GM19239 (cell line): ENCODE measurements around the gene CPT2.
"Not testable (repeated sequence)": the region's sequence is repeated elsewhere in the genome, so short reads cannot be mapped to it uniquely, and the experiment has no call there.

Experiments
- DNase-seq: peaks from one replicate; pipeline ENCODE4 v3.0.0; 2011; ENCODE audit warnings: low spot score; ENCODE audit not compliant: insufficient read length
- FAIRE-seq: peaks from 2 replicates; lab custom pipeline; 2011; peaks lifted over from hg19 to GRCh38; lab: Jason Lieb, UNC

Gene CPT2

DNA sequence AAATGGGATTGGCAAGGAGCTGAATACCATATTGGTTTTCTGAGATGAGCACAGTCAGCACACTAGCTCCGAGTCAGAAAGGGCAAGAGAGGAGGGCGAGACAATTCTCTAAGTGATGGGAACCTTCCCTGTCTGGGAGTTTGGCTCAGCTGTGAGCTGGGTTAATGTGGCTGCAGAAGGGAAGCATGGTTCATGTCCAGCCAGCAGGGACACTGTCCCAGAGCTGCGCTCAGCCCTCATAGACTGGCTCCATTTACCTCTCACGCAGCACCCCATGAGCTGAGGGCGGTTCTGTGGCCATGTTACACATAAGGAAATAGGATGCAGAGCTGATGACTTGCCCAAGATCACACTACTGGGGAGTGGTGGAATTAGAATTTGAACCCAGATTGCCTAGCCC lies 15.7 kb upstream of the CPT2 start:
- no peak for FAIRE-seq
- DNase-seq, result no peak

DNA sequence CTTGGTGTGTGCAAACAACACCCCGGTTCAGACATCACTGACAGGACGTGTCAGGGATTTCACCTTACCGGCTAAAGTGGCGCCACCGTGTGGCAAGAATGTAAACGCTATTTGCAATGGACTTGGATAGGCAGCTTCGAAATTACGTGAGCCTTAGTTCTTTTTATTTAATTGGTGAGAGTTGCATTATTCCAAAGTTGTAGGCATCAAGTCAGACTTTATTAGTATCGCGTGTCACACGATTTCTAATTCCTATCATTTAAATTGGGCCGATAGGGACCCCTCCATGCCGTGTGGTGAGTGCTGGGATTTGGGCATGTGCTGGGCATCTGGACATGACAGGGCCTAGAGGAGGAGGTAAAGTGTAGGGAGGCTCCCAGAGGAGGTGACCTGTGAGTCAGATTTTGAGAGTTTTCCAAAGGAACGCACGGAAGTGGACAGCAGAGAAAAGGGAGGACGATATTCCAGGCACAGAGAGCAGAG lies 14.5 kb upstream of the CPT2 start:
- DNase-seq (peak; percentile 59), FAIRE-seq (peak; percentile 94)

DNA sequence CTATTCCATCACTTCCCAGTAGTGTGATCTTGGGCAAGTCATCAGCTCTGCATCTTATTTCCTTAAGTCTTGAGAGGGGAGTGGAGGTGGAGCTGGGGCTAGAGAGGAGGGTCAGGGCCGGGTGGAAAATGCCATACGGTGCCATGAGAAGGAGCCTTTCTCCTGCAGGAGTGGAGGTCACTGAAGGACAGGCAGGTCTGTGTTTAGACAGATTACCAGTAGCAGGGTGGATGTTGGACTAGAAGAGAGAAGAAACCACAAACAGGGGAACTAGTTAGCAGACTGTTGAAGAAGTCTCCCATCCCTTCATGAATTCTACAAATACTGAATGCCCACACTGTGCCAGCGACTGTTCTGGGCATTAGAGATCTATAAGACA lies 13.9 kb upstream of the CPT2 start:
- DNase-seq (no peak), FAIRE-seq (no peak)

DNA sequence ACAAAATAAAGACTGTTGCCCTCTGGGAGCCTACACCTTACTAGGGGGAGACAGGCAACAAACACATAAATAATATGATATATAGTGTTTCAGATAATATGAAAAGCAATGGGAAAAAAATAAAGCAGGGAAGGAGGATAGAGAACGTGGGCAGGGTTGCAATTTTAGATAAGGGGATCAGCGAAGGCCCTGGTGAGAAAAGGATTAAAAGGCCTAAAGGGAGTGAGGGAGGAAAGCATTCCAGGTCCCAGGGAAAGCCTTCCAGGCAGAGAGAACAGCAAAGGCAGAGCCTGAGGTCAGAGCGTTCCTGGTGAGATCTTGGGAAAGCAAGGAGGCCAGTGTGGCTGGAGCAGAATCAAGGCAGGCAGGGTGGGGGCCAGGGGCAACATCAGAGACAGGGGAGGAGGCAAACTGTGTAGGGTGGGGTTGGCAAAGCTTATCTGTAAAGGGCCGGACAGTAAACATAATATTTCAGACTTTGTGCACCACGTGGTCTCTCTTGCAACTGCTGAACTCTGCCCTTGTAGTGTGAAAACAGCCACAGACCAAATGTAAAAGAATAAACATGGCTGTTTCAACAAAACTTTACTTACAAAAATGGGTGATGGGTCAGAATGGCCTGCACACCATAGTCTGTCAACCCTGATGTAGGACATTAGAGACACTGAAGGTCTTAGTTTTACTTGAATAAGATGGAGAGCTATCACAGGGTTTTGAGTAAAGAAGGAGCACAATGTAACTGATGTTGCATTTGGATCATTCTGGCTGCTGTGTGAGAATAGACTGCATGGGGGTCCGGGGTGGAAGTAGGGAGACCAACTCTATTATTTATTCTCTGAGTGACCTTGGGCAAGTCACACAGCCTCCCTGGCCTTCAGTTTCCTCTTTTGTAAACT lies 13.3 kb upstream of the CPT2 start:
- no peak for FAIRE-seq

DNA sequence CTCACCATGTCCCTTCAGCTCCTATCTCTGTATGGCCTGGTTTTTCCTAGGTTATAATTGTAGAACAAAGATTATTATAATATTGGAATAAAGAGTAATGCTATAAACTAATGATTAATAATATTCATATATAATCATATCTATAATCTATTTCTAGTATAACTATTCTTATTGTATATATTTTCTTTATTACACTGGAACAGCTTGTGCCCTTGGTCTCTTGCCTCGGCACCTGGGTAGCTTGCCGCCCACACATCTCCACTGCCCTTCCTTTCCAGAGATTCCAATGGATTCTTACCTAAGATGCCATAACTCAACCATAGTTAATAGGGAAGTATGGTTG lies 10.7 kb upstream of the CPT2 start:
- not testable (repeated sequence) for DNase-seq, FAIRE-seq

More for the DNA sequence above, 13.3 kb upstream of the CPT2 start:
- no peak for DNase-seq

DNA sequence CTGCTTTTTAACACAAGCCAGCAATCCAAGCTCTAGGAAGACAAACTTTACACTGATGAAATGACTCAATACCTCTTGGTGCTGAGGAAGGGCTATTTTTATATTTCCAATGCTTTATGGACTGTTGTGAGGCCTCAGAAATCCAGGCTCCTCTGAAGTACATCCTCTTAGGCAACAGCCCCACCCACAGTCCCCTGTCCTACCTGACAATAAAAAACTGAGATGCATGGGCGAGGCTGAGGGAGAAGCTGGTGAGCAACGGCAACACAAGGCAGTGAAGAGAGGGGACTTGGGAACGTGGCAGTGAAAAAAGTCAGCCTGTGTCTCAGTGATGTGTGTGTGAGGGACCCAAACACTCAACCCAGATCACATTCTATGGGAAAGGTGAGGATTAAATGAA lies 10.1 kb upstream of the CPT2 start:
- no peak for FAIRE-seq

DNA sequence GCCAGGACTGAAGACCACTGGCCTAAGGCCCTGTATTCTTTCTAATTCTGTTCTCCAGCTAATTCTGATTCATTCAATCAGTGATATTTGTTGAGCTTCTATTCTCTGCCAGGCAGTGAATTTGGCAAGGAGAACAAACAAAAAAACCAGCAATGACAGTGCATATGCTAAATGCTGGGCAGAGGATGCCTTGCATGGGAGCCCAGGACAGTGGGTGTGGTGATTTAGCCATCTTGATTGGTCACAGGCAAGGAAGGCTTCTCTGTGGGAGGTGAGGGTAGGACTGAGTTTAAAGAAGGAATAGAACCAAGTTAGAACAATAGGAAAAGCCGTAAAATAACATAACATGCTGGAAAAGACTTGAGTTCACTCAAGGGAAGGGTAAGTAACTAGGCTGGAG lies 9.2 kb upstream of the CPT2 start:
- FAIRE-seq, result no peak
- DNase-seq, result no peak

More for the DNA sequence above, 10.1 kb upstream of the CPT2 start:
- no peak for DNase-seq

DNA sequence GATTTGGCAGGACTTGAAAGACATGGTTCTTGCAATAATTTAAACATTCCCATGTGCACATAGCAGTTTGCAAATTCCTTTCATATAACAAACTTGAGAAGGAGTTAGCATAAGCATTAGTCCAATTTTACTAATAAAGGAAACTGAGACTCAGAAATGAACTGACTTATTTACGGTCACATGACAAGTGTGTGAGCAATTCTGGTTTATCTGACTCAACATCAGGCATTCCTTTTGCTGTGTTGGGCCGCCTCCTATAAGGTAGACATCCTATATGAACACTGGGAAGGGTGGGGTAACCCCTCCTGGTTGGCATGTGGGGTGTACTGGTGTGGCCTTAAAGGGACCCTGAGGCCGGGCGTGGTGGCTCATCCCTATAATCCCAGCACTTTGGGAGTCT lies 8.5 kb upstream of the CPT2 start:
- DNase-seq (no peak), FAIRE-seq (no peak)

DNA sequence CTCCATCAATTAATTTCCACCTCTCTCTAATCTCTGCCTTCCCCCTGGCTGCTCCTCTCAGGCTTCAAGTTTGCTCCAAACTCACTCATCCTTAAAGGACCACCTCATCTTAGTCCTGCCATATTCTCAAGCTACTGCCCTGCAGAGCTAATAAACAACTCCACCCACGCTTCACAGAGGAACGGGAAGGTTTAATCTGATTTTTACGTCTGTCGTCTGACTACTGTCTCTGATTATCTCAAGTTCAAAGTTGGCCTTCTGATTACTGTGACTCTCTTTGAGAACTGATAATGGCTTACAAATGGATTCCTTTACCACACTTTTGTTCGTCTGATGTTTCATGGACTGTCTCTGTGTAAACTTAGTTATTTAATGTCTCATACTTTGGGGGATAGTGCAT lies 7.6 kb upstream of the CPT2 start:
- DNase-seq (no peak), FAIRE-seq (no peak)

DNA sequence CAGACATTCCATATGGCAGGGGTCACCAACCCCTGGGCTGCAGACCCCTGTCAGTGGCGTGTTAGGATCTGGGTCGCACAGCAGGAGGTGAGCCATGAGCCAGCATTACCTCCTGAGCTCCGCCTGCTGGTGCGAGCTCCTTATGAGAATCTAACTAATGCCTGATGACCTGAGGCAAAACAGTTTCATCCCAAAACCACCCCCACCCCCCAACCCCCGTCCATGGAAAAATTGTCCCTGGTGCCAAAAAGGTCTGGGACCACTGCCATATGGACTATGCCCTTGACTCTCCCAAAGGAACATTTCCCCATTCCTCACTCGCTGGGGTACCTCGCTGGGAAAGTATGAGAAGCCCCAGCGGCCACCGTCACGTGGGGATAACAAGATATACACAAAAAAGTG lies 6.4 kb upstream of the CPT2 start:
- FAIRE-seq (no peak), DNase-seq (no peak)

DNA sequence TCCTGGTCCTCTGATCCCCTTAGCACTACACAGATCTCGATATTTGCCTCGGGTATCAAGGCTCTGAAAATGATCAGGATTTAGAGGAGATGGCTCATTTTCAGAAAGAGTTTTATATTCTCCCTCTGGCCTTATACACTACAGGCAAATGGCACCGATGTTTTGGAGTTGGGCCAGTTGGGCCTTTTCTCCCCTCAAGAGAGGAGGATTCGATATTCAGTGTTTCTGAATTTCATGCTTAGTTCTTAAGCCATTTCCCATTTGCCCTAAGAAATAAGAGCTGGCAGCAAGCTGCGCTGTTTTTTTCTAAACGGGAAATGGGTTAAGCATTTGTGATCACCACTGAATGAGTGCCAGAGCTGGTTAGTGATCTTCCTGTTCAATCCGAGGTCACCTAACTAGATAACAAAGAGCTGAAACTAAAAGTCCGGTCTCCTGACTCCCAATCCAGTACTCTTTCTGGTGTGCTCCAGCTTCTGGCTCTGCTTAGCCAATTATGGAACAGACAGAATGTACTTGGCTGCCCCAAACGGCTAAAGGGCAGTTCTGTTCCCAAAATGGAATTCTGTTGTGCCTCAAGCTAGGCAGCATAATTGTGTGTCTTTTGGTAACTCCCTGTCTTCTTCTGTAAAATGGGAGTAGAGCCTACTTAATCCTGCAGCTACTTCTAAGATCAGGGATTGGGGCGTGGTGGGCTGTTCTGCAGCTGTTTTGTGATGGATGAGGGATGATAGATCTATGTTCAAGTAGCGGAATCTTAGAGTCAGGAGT lies 1.2 kb upstream of the CPT2 start:
- FAIRE-seq (no peak), DNase-seq (no peak)

DNA sequence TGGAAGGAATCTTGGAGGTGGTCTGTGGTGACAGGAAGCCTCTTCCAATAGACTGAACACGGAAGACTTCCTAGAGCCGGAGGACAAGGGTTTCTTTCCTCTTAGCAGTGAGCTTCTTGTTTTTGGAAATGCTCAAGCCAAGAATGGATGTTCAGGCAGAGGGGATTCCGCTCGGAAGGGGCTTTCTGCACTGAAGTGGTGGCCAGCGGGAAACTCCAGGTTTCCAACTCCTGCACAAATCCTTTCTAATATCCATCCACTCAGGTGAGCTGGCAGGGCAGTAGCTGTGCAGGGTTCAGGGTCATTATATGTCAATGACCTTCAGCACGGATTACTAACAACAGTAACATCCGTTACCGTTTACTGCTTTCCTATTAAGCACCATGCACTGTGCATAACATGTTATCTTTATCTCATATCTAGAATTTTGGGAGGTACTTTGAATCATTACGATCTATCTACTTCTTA lies 573 bp upstream of the CPT2 start:
- DNase-seq (no peak), FAIRE-seq (peak; percentile 11)

DNA sequence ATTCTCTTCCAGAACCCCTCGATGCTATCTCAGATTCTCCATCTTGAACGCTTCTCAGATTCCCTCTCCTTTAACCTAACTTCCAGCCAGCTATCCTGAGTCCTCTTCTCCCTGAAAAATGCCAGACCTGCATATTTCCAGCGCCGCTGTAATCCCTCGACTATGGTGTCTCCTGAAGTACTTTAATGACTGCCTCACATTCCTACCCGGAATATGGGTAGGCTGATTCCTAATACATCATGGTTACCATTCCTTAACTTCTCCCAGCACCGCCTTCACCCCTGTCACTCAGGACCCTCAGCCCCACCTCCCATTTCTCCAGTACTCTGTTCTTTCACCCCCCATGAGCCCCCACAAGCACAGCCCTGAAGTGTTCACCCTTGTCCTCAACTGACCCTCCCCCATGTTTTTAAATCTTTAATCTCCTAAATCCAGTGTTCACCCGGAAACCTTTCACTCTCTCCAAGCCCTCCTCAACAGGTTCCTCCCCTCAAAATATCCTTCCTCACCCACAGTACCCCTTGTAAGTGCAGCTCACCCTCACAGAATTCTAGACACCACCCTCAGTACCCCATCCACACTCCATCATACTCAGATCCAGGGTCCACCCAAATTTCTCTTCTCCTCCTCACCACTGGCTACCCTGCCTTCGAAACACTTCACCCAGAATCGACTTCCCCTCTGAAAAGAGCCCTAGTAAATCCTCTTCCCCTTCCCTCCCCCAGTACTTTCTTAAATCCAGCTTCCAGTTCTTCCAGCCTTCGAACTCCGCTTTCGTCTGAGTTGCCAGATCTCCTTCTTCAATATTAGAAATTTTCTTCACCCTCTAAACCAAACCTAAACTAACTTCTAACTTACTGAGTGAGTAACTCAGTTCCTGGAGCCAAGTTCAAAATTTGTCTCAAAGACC lies 922 bp downstream of the CPT2 start:
- FAIRE-seq (no peak), DNase-seq (no peak)

DNA sequence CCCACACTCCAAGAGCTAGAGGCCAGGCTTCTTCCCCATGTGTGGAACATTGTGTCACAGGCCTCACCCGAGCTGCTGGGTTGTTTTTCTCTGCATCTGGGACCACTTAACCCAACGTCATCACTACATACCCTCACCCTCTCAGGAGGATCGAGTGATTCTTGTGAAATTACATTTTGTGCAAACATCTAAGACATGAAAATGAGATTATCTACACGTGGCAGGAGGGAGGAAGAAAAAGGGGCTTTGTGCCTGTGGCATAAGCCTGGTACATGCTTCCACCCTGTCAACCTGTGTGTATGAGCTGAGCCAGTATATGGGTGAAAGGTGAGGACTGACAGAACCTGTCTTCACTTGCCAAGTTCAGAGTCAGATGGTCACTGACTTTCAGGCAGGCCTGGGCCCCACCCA lies 1.6 kb downstream of the CPT2 start:
- FAIRE-seq (no peak), DNase-seq (no peak)

DNA sequence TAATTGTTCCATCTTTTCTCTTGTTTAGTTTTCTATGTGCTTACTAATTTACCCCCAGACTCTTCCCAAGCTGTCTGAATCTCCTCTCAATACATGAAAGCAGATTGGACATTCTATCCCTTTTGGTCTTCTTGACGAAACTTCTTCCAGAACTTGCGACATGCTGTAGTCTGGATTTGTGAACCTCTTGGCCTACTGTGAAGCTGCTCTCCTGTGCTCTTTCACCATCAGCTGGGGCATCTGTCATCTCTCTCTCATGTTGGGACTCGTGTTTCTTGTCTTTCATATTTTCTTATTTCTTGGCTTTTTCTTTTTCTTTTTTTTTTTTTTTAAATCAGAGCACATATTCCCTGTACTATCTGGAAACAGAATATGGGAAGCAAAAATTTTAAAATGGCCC lies 6.8 kb downstream of the CPT2 start:
- FAIRE-seq (no peak), DNase-seq (no peak)

DNA sequence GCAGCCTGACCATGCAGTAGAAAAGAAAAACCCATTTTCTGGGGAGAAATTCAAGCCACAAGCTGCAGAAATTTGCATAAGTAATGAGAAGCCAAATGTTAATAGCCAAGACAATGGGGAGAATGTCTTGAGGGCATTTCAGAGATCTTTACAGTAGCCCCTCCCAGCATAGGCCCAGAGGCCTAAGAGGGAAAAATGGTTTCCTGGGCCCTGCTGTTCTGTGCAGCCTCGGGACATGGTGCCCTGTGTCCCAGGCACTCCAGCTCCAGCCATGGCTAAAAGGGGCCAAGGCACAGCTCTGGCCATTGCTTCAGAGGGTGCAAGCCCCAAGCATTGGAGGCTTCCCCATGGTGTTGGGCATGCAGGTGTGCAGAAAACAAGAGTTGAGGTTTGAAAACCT lies 8.9 kb downstream of the CPT2 start:
- not testable (repeated sequence) for FAIRE-seq, DNase-seq

DNA sequence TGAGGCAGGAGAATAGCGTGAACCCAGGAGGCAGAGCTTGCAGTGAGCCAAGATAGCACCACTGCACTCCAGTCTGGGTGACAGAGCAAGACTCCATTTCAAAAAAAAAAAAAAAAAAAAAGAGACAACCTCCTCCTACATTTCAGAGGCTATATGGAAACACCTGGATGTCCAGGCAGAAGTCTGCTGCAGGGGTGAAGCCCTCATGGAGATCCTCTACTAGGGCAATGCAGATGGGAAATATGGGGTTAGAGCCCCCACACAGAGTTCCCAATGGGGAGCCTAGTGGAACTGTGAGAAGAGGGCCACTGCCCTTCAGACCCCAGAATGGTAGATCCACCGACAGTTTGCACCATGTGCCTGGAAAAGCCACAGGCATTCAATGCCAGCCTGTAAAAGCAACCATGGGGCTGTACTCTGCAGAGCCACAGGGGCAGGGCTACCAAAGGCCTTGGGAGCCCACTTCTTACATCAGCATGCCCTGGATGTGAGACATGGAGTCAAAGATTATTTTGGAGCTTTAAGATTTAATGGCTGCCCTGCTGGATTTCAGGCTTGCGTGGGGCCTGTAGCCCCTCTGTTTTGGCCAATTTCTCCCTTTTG lies 9.6 kb downstream of the CPT2 start:
- DNase-seq, FAIRE-seq: not testable (repeated sequence)

DNA sequence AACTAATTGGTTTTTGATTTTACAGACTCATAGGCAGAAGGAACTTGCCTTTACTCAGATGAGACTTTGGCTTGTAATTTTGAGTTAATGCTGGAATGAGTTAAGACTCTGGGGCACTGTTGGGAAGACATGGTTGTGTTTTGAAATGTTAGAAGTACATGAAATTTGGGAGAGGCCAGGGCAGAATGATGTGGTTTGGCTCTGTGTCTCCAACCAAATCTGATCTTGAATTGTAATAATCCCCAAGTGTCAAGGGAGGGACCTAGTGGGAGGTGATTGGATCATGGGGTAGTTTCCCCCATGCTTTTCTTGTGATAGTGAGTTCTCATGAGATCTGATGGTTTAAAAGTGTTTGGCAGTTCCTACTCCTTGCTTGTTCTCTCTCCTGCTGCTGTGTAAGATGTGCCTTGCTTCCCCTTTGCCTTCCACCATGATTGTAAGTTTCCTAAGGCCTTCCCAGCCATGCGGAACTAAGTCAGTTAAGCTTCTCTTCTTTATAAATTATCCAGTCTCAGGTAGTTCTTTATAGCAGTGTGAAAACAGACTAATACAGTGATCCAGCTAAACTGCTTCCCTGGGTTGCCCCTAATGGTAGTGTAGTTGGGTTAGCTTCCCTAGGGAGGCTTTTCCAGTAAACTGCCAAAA lies 10.2 kb downstream of the CPT2 start:
- DNase-seq (no peak), FAIRE-seq (no peak)

DNA sequence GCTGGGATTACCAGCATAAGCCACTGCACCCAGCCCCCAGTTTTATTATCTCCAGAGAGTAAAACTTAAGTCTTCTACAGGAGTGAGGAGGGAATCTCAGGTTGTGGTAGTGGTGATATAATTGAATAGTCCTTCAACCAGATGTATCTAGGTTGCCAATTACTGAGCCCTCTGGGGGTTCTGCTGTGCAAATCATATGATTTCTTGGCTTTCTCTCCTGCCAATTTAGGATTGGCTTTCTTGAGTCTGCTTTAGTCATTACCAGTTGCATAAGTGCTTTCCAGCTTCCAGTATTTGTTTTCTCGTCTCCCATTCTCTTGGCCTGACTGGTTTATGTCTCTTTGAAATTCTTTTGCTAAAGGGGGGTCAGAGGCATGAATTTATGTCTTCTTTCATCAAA lies 11.1 kb downstream of the CPT2 start:
- FAIRE-seq (no peak), DNase-seq (no peak)
